Cardiac fibroblast (primary cell): ENCODE results near the gene COL24A1.

Source experiments
- DNase-seq, 2 donors: peaks; one replicate each; pipeline versions ENCODE4 v3.0.0 to v3.0.0-alpha.2; 2010; ENCODE audit warnings: low read depth in 2 of 2
- H3K4me3 ChIP-seq, 2 donors: replicated peaks in 1 of 2; 1 replicate in 1 of 2; 2 replicates in 1 of 2; pipeline ENCODE4 v1.5.1; 2011; ENCODE audit warnings: low read depth in 2 of 2, low read length in 2 of 2, mild to moderate bottlenecking in 2 of 2, moderate library complexity in 1 of 2
- TF ChIP-seq, protein P1 (sequence below): IDR thresholded peaks from one replicate; pipeline ENCODE4 v1.5.1; 2011; ENCODE audit warnings: low read depth, mild to moderate bottlenecking, low read length, inconsistent platforms

The COL24A1 gene

GRCh38 chr1:85894651-85895050, 261.9 kb downstream of the COL24A1 start:
- no peak overlapping the region for H3K4me3 ChIP-seq
- TF ChIP-seq, protein P1, sequence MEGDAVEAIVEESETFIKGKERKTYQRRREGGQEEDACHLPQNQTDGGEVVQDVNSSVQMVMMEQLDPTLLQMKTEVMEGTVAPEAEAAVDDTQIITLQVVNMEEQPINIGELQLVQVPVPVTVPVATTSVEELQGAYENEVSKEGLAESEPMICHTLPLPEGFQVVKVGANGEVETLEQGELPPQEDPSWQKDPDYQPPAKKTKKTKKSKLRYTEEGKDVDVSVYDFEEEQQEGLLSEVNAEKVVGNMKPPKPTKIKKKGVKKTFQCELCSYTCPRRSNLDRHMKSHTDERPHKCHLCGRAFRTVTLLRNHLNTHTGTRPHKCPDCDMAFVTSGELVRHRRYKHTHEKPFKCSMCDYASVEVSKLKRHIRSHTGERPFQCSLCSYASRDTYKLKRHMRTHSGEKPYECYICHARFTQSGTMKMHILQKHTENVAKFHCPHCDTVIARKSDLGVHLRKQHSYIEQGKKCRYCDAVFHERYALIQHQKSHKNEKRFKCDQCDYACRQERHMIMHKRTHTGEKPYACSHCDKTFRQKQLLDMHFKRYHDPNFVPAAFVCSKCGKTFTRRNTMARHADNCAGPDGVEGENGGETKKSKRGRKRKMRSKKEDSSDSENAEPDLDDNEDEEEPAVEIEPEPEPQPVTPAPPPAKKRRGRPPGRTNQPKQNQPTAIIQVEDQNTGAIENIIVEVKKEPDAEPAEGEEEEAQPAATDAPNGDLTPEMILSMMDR = peak; percentile 43
- DNase-seq = peak; percentile 64 to 66

DNA sequence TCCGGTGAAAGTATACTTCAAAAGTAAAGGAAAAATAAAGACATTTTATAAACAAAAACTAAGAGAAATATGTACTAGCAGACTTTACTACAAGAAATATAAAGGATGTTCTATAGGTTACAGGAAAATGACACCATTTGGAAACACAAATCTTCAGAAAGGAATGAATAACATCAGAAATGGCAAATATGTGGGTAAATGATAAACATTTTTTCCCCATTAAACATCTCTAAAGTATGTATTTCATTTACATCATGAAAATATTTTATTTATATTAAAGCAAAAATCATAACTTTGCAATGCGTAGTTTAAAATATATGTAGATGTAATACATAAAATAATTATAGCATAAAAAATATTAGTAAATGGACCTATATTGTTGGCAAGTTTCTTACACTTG, 264.2 kb downstream of the COL24A1 start:
- TF ChIP-seq, protein P1 = no peak
- DNase-seq = no peak
- H3K4me3 ChIP-seq = no peak overlapping the region

GRCh38 chr1:85889870-85890269, 266.7 kb downstream of the COL24A1 start:
- TF ChIP-seq, protein P1 = no peak
- H3K4me3 ChIP-seq = no peak overlapping the region
- DNase-seq = no peak

GRCh38 chr1:85888921-85889320, 267.7 kb downstream of the COL24A1 start:
- no peak overlapping the region for H3K4me3 ChIP-seq
- TF ChIP-seq, protein P1 = no peak
- peak; percentile 20 to 25 for DNase-seq

DNA sequence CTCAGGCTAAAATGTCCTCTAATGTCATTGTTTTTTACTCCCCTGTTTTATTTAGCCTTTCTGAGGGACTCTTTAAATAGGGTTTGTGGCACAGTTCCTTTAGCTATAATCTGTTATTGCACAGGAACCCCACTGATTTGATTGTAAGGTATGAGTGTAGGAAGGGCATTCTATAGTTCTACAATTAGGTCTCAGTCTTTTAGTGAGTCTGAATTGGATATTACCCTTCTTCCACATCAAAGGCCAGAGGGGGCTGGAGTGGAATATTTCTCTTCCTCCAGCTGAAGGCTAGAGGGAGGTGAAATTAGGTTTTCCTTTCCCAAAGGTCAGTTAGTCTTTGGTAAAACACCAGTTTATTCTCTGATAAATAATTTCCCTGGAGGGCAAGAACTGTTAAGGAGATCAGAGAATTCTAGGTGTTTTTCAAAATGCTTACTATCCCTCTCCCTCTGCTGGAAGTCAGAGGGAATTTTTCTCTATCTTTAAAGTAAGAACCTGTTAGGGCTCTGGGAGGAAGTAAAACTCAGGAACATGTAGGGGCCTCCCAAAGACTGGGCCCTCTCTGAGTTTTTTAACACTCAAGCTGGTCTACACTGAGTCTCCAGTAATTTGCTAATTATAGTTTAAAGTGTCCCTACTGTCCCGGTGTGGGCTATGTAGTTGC, 272.1 kb downstream of the COL24A1 start:
- no peak overlapping the region for H3K4me3 ChIP-seq
- TF ChIP-seq, protein P1 = peak; percentile 69
- peak; percentile 50 to 54 for DNase-seq

- TF ChIP-seq, protein P1 = no peak
- H3K4me3 ChIP-seq = no peak overlapping the region
- no peak for DNase-seq
Observed at GRCh38 chr1:85867189-85867588, 289.4 kb downstream of the COL24A1 start.

- TF ChIP-seq, protein P1 = no peak
- no peak overlapping the region for H3K4me3 ChIP-seq
- DNase-seq = peak; percentile 18 to 32
Observed at GRCh38 chr1:85865213-85865612, 291.4 kb downstream of the COL24A1 start.
